GM18508 (cell line): ENCODE results near the gene BTNL9.
"Not testable (repeated sequence)": the region's sequence is repeated elsewhere in the genome, so short reads cannot be mapped to it uniquely, and the experiment has no call there.

Experiments used
- ATAC-seq: cut with Tn5 transposase; IDR thresholded peaks from one replicate; pipeline ENCODE4 v1.9.1; 2021; ENCODE audit warnings: moderate number of reproducible peaks; ENCODE audit not compliant: insufficient read depth, unreplicated experiment

BTNL9 gene

GRCh38 chr5:181097383-181097753, 57.3 kb downstream of the BTNL9 start:
- not testable (repeated sequence) for ATAC-seq

- ATAC-seq = not testable (repeated sequence)
Observed at GRCh38 chr5:181097759-181098491, 57.9 kb downstream of the BTNL9 start.

- ATAC-seq = no peak
Observed at GRCh38 chr5:181098762-181099601, 58.9 kb downstream of the BTNL9 start.

DNA sequence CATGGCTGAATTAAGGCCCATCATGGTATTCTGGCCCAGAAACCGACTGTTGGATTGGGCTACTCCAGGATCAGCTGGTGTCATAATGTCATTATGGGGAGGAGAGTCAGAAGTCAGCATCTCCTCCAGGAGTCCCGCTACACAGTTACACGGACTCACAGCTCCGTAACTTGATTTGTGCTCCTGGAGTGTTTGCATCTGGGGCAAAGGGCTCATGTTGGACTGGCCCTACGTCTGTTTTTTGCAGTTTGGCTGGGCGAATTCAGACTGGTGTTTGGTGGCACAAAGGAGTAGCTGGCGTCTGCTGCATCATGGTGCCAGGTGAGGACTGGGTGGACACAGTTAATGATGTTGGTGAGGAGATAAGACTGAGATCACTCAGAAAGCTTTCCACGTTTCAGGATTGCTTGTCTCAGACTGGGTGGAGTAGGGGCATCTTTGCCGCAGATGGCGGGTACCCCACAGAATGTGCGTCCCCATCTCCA, 59.6 kb downstream of the BTNL9 start:
- no peak for ATAC-seq

GRCh38 chr5:181100121-181100875, 60.2 kb downstream of the BTNL9 start:
- ATAC-seq = no peak

DNA sequence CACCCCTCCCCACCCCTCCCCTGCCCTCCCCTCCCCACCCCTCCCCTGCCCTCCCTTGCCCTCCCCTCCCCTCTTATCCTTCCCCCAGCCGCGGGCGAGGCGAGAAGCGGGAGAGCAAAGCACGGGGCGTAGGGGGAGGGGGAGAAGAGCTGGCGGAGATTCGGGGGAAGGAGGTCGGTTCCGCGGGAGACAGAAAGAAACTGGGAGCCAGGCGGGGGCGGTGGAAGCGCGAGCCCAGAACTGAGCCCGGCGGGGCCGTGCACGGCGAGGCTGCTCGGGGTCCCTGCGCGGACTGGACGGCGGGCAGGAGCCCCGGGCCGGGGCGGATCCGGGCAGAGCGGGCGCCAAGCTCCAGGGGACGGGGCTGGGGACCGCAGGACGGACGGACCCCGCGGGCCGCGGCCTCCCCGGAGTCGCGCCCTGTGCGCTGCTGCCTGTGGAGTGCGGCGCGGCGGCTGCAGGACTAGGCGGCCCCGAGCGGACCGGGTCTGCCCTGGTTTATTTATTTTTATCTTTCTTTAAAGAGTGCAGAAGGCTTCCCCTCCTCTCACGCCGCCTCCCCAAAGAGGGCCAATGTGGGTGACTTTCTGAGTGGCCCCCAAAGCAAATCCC, 61.1 kb downstream of the BTNL9 start:
- not testable (repeated sequence) for ATAC-seq

DNA sequence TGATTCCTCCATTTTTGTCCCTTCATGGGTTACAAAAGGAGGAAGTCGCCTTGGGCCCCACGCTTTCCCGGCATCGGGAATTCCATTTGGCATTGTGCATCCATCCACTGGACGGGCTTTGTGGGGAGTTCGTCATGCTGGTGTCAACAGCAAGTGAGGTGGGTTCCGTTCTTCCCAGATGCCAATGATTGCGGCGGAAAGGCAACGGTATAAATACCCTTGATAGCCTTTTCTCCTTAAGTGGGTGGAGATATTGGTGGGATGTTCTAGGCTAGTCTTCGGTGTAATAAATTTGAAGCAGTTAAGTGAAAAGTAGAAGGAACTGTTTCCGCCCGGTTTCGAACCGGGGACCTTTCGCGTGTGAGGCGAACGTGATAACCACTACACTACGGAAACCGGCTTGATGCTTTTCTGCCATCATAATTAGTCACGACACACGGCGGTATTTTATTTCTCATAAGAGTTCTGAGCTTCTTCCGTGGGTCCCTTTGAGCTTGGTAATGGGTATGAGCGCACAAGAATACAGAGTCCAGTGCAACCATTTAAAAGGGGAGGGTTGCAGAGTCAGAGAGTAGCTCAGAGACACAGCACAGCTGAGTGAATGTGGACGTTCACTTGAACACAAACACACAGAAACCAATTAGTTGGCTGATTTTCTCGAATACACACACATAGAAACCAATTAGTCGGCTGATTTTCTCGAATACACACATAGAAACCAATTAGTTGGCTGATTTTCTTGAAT, 62.0 kb downstream of the BTNL9 start:
- not testable (repeated sequence) for ATAC-seq

- not testable (repeated sequence) for ATAC-seq
Observed at GRCh38 chr5:181104259-181104568, 64.1 kb downstream of the BTNL9 start.

- ATAC-seq = not testable (repeated sequence)
Observed at GRCh38 chr5:181104606-181105390, 64.7 kb downstream of the BTNL9 start.

DNA sequence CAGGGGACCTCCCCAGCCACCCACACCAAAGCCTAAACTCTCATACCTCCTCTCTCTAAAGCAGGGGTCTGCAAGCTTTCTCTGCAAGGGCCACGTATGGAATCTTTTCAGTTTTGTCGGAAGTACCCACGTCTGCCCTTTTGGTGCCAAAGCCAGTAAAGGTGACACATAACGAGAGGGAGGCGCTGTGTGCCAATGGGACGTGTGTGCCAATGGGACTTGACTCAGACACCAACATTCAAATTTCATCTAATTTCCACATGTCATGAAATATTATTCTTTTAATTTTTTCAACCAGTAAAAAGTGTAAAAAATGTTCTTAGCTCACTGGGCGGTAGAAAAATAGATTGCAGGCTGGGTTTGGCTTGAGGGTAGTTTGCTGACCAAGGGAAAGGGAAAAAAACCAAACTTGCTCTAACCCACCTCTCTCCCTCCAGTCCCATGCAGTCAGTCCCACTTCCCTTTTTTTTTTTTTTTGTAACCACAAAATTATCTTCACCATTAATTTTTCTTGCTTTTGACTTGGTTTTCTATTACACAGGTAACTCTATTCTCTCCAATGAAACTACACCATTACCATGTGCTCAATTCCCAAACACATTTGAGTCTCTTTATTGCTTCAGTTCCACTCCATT, 65.4 kb downstream of the BTNL9 start:
- no peak for ATAC-seq

GRCh38 chr5:181107699-181108098, 67.6 kb downstream of the BTNL9 start:
- no peak for ATAC-seq

- ATAC-seq = no peak
Observed at GRCh38 chr5:181108578-181109165, 68.6 kb downstream of the BTNL9 start.

- no peak for ATAC-seq
Observed at GRCh38 chr5:181109489-181110013, 69.5 kb downstream of the BTNL9 start.

DNA sequence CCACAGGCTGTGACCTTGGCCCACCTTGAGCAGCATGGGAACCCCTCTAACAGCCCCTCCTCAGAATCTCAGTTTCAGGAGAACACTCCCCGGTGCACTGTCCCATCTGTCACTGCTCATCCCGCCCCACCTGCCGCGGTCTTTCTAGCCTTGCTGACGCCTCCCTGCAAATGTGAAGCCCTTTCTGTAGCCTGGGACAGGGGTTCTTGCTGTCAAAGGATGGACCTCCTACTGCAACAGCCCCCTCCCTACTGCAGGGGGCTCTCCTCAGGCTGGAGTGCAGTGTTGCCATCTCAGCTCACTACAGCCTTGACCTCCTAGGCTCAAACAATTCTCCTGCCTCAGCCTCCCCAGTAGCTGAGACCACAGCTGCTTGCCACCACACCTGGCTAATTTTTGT, 70.9 kb downstream of the BTNL9 start:
- ATAC-seq = no peak
